ENCODE measurements around the gene DNAH10.

Gene DNAH10

DNA sequence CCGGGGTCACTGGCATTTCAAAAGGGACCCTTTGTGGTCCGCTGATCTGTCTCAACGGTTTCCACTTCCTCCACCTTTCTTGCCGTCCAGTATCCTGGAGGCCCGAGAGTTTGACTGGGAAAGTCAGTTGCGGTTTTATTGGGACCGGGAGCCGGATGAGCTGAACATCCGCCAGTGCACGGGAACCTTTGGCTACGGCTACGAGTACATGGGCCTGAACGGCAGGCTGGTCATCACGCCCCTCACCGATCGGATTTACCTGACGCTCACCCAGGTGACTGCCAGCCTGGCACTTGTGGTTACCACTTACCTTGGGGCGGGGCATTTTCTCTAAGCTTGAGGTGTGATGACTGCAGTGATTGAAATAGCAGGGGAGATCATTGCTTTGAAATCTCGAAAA is 83.8 kb downstream of the DNAH10 start:
- no peak for DNase-seq (ENCODE audit: low spot score)

DNA sequence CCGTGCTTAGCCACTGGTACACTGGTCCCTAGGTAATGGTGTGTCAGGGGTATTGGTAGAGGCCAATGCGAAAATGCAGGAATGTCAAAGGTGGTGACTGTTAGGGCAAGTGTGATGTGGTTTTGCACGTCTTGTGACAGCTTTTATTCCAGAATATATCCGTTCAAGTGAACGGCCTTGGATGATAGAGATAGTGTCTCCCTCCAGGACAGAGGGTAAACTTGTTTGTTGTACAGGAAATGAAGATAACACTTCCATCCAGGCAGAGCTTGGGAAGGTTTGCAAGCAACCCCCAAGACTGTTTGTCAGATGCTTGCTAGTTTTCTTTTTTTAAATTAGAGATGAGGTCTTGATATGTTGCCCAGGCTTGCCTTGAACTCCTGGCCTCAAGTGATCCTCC is 84.2 kb downstream of the DNAH10 start:
- no peak for DNase-seq (ENCODE audit: low spot score)

DNA sequence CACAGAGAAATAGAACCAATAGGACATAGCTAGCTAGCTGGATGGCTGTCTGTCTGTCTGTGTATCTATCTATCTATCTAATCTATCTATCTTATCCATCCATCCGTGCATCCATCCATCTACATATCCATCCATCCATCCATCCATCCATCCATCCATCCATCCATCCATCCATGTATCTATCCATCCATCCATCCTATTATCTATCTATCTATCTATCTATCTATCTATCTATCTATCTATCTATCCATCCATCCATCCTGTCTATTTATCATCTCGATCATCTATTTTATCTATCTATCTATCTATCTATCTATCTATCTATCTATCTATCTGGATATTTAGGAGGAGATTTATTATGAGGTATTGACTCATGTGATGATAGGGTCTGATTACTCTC is 84.9 kb downstream of the DNAH10 start:
- no peak for DNase-seq (ENCODE audit: low spot score)

DNA sequence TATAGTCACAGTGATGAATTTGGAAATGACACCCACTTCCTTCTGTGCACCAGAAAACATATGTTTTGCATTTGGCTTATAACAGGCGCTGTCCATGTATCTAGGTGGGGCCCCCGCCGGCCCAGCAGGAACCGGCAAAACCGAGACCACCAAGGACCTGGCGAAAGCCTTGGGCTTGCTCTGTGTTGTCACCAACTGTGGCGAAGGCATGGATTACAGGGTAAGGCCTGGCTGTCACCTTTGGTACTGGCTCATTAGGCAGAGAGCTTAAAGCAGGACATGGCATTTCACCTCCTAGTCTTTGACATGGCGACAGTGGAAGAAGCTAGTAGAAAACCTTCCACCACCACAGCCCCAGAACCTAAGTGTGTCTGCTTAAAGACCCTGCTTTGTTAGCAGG is 85.8 kb downstream of the DNAH10 start:
- no peak for DNase-seq (ENCODE audit: low spot score)

DNA sequence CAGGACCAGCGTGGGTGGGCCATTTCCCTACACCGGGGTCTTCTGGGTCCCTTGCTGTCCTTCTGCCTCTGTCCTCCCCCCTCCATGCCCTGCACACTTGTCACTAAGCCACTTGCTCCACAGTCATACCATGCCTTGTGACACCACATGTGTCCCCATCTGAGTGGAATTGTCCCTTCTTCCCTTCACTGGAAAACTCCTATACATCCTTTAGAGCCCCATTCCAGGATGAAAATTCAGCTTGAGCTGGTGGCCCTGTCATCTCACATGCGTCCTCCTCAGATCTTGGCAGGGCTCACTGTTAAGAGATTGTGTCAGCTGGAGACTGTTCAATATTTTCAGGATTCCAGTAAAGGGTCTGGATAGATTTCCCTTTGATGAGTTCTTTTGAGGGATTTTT is 87.4 kb downstream of the DNAH10 start:
- DNase-seq (ENCODE audit: low spot score) = no peak

DNA sequence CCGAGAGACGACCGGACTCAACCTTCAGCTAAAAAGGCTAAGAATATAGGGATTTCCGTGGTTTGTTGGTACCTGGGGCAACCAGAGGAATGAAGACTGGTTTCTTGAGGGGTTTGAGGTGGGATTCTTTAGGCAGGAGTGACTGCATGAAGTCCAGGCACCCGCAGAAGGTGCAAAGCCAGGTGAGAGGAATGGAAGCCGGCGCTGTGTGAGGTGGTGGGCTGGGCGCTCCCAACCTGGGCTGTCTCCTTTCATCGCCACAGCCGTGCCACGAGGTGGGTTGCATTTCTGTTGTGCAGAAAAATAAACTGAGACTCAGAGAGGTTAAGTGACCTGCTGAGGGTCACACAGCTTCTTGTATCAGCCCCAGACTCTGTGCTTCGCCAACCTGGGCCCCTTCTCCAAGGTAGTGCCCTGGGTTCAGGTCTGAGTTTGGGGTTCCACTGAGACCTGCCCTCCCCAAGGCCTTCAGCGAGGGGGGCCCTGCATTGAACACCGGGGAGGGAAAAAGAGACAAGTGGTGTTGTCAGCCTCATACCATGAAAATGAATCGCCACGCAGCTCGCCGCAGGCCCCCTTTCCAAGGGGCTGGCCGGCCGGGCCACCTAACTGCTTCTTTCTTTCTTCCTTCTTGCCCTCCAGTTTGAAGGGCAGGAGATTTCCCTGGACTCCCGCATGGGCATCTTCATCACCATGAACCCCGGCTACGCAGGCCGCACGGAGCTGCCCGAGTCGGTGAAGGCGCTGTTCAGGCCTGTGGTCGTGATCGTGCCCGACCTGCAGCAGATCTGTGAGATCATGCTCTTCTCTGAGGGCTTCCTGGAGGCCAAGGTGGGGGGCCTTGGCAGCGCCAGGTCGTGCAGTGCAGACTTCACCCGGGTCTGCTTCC is 88.4 kb downstream of the DNAH10 start:
- no peak for DNase-seq (ENCODE audit: low spot score)

DNA sequence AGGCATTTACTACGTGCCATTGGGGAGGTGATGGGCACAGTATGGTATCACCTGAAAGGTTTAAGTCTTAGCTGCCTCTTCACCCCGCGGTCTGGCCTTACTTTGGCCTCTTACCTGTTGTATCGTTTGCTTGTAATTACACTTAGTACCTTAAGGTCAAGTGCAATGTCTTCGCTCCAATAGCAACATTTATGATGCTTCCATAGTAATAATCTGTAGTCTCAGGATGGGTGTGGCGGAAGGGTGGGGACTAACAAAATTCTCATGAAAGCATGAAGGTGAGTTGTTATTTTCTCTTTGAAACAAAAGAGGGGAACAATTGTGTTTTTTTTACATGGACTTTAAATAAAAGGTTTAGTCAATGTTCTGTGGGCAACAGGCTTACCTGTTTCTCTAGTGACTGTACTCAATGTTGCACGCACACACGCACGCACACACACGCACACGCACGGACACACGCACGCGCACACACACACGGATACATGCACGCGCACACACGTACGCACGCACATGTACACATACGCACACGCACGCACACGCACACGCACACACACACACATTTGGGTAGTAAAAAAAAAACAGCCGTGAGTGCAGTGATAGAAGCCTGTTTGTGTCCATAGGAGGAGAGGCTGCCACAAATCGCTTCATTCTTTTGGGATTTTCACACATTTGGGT is 91.4 kb downstream of the DNAH10 start:
- DNase-seq (ENCODE audit: low spot score) = no peak

DNA sequence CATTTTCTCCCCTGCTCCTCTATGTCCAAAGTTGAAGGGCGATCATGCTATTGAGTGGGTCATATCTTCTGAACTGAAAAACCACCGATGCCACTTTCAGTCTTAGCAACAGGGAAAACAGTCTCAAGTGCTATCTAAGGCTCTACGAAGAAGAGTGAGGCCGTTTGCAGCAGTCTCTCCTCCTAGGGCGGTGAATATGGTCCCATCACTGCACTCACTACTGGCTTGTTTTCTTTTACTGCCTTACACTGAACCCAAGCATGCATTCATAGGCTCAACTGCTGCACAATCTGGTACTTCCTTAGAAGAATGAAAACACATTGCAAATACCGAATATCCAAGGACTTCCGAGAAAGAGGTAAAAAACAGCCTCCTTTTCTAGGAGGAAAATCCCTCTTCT is 92.1 kb downstream of the DNAH10 start:
- no peak for DNase-seq (ENCODE audit: low spot score)

DNA sequence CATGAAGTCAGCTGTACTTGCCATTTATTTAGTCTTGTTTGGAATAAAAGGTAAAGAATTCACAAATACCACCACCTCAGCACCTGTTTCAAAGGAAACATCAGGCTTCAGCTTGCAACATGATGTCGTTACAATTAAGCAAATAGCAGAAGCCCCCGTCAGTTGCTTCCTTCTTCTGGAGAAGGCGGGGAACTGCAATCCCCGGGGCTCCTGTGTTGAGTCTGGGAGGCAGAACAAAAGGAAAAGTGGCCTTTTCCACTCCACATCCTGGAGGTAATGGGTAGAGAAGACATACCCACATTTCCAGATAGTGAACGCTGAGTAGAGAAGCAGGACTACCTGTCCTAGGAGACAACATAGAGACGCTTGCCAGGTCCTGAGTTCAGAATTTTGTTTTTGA is 92.8 kb downstream of the DNAH10 start:
- no peak for DNase-seq (ENCODE audit: low spot score)

DNA sequence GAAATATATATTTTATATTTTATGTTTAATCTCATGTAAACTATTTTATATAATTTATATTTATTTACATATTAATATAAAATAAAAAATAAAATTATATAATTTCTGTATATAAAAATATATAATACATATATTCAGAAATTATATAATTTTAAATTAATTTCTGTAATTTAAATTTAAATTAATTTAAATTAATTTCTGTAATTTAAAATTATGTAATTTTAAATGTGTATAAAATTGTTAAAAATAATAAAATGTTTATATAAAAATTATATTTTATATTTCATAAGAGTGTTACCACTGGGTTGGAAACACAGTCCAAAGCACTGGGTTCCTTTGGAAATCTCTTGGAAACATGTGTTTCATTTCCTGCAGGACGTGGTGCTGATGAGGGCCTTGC is 94.6 kb downstream of the DNAH10 start:
- no peak for DNase-seq (ENCODE audit: low spot score)

DNA sequence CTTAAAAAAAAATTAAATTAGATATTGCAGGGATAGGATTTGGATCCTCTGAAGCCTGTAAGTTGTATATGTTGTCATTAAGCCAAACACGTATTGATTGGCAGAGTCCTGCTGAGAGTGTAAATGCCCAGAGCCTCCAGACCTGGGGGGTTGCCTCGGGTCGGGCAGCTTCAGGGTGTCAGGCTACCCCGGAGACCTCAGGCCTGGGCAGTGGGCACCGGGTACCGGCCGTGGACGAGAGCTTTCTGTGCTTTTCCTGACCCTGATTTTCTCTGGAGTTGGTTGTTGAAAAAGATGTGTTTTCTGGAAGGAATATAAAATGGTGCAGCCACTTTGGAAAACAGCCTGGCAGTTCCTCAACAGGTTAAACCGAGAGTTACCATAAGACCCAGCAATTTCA is 96.1 kb downstream of the DNAH10 start:
- no peak for DNase-seq (ENCODE audit: low spot score)

DNA sequence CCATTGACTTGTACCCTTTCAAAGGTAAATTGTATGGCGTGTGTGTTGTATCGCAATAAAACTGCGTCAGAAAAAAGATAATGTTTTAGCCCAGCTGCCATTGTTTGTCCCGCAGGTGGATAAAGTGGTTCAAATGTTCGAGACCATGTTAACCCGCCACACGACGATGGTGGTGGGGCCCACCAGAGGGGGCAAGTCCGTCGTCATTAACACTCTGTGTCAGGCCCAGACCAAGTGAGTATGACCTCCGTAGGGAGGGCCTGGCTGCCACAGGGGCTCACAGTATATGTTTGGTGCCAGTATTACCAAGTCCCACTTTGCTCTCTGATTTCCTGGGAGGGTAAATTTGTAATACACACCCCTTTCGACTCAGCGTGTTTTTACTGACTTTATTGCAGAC is 96.9 kb downstream of the DNAH10 start:
- DNase-seq (ENCODE audit: low spot score) = no peak

DNA sequence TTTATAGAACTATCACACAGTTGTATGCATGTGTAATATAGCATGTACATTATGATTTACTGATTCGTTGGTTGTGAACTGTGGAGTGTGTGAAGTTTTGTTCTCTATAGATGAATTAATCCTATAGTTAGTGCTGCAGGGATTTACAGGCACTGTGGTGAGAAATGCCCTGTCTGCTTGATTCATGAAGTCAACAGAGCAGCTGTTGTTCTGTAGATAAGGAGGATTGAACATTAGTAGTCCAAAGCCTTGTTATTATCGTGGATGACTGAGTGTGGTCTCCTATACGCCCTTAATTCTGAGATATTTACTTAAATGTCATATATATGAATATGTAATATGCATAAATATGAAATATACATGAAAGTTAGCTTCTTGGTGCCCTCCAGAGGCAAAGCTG is 98.3 kb downstream of the DNAH10 start:
- no peak for DNase-seq (ENCODE audit: low spot score)

DNA sequence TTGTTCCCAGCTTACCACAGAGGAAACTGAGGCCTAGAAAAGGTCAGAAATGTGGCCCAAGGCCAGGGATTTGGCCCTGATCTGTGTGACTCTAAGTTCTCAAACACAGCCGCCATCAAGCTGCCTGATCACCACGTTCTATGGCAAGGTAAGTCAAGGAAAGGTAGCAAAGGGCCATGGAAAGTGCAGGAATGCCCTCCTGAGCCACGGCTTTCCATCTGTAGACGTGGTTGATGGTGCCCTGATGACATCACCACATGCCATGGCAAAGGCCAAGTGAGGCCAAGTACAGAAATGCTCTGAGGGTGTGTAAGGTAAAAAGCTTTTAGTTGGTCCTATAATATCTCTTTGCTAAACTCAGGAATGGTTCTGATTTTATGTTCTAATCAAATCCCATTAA is 99.3 kb downstream of the DNAH10 start:
- DNase-seq (ENCODE audit: low spot score) = no peak

DNA sequence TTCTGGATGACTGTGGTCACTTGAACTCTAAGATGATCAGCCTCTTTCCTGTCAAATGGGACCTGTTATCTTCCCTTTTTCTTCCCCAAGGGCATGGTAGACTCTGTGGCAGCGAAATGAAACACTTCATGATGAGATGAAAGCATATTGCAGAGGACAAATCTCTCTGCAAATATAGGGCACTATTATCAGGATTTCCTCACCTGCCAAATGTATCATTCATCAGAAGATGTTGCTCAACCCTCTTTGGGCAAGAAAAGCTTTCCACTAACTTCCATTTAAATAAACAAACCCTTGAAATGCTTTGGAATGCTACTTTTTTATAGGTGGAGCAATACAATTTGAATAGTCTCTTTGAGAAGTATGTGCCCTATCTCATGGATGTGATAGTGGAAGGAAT is 105.0 kb downstream of the DNAH10 start:
- no peak for DNase-seq (ENCODE audit: low spot score)

DNA sequence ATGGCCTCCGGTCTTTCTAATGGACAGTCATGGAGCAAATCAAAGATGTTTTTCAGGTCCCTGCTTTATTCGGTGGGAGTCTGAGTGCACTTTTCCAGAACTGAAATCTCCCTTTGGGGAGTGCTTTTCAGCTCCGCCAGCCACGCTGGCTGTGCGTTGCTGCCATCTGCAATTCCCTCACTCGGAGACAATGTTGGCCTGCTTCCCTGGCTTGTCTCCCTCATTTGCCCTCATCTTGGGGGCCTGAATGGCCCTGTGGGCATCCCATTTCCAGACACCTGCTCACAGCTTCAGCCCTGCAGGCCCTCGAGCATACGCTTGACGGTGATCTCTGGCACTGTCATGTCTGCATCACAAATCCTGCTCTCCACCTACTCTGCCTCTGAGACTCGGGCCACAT is 106.7 kb downstream of the DNAH10 start:
- DNase-seq (ENCODE audit: low spot score) = no peak

DNA sequence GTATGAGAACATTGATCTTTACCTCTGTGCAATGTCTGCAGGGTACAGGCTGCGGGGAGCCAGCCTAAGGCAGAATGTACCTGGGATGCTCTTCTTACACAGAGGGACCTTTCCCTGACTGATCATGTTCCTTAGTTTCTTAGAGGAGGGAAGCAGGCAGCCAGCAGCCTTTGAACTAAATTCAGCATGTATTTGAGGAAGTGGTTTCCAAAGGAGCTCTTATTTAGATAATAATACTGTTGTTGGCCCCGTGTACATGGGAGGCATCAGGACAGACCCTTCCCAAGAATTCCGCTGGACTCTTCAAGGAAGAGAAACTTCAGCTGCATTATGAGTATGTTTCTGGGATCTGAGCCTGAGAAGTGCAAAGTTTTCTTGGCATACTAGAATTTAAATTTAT is 111.7 kb downstream of the DNAH10 start:
- DNase-seq (ENCODE audit: low spot score) = no peak

DNA sequence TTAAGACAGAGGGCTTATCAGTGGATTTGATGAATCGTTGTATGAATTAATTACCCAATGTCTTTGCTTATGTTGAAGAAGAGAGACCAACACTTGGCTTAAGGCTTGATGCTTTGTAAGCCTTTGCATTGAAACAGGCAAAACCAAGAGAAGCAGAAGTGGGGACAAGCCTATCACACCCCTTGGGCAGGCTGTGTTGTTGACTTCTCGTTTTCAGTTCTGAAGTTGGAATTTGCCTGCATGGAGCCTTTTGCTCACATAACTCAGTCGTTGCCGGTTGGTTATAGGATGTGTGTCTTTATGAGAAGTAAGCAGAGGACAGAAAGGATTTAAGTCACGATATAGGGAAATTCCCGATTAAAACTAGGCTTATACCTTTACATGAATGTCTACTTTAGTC is 115.9 kb downstream of the DNAH10 start:
- no peak for DNase-seq (ENCODE audit: low spot score)

DNA sequence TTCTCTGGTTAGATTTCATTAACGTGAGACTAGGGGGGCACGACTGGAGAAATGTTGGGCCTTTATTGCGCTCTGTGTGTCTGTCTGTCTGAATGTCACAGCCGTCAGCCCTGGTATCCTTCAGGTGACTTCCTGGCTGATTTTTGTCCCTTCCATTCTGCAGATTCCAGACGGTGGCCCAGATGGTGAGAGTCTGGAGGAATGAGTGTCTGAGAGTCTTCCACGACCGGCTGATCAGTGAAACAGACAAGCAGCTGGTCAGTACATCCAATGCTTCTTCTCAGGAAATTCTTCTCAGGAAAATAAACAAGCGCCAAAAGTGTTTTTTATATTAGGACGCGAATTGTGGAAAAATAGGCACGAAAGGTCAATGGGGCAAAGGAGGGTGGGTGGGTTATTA is 117.0 kb downstream of the DNAH10 start:
- DNase-seq (ENCODE audit: low spot score) = no peak

DNA sequence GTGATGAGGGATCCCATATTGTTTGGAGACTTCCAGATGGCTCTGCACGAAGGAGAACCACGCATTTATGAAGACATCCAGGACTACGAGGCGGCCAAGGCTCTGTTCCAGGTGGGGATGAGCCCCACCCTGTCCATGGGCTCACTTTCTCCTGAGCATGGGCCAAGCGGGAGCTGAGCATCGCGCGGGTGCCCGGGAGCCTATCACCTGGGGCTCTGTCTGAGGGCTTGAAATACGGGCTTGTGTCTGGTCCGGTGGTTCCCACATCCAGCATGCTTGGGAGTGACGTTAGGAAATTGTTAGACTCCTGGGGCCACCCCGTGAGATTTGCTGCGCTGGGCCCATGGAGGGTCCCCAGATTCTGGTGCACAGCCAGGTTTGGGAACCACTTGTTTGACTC is 117.6 kb downstream of the DNAH10 start:
- DNase-seq (ENCODE audit: low spot score) = no peak

DNA sequence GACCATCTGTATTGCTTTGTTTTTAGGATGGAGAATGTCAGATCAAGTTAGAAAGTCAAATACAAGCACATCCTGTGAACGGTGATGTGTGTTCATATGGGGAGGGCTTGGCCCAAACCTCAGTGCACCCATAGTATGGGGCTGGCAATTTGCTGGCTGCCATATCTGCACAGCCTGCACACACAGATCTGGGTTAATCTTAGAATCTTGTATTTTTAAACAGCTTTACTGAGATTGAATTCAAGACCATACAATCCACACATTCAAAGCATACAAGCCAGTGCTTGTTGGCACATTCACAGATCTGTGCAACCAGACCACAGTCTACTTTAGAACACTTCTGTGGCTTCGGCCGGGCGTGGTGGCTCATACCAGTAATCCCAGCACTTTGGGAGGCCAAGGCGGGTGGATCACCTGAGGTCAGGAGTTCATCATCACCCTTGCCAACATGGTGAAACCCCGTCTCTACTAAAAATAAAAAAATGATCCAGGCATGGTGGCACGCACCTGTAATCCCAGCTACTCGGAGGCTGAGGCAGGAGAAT is 120.1 kb downstream of the DNAH10 start:
- DNase-seq (ENCODE audit: low spot score) = no peak

DNA sequence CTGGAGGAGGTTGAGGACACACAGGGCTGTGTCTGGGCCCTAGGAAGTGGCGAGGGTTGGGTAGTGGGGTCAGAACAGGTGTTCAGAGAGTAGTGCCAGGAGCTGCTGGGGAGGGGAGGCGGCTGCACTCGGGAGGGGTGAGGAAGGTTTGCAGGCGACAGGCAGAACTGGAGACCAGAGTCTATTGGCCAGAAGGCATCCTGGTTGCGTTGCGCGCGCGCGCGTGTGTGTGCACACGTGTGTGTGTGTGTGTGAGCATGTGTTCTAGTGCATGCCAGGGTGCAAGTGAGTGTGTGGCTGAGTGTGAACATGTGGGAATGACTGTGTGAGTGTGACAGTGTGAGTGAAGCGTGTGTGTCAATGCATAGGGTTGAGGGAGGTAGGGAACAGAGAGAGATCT is 124.2 kb downstream of the DNAH10 start:
- no peak for DNase-seq (ENCODE audit: low spot score)

DNA sequence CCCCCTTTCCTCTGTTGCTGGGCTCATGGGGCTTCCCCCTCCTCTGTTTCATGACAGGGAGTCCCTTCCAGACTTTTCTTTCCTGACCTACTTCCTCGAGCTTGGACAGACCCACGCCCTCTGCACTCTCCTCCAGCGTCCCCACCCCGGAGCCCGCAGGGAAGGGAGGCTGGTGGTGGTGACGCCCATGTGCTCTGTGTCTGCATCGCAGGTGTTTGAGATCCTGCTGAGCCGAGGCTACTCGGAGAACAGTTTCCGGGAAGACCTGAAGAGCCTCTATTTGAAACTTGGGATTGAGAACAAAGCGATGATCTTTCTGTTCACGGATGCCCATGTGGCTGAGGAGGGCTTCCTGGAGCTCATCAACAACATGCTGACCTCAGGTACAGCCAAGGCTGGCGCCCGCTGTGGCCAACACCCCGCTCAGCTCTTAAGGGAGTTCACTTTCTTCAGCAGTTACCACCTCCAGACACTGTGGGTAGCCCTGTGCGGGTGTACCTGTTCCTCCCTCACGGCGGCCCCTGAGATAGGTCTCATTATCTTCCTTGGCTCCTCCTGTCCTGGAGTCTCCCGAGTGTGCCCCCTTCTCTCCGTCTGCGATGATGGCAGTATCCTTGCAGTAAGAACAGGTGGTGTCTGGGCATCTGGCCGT is 125.0 kb downstream of the DNAH10 start:
- no peak for DNase-seq (ENCODE audit: low spot score)

All from D341Med (cell line).